Neural crest cell (in vitro differentiated cells): ENCODE results near the gene RACGAP1. TPM values are rescaled to one million over a fixed set of nuclear protein-coding genes. Genes with fewer than 3 reads are reported as not detected.

Experiments used
- DNase-seq: peaks from one replicate; pipeline ENCODE4 v3.0.0; 2021; ENCODE audit warnings: low read depth, mixed read lengths, low spot score
- H3K27ac Mint-ChIP-seq: one replicate; pipeline ENCODE4 v1.8.0; 2021; ENCODE audit warnings: mild to moderate bottlenecking, mixed read lengths; ENCODE audit not compliant: unreplicated experiment
- H3K27me3 Mint-ChIP-seq: 2 replicates; pipeline ENCODE4 v1.8.0; 2021; ENCODE audit warnings: low read depth, mild to moderate bottlenecking, mixed read lengths
- H3K36me3 Mint-ChIP-seq: 2 replicates; pipeline ENCODE4 v1.8.0; 2021; ENCODE audit warnings: low read depth, mild to moderate bottlenecking, mixed read lengths
- H3K4me1 Mint-ChIP-seq: 2 replicates; pipeline ENCODE4 v1.8.0; 2021; ENCODE audit warnings: mixed read lengths
- H3K4me3 Mint-ChIP-seq: one replicate; pipeline ENCODE4 v1.8.0; 2021; ENCODE audit warnings: mild to moderate bottlenecking, mixed read lengths
- H3K9me3 Mint-ChIP-seq: 2 replicates; pipeline ENCODE4 v1.8.0; 2021; ENCODE audit warnings: mixed read lengths
- total RNA-seq: library from RNA; stranded (reverse); gene quantifications from 2 replicates; pipeline ENCODE4 v1.2.1, GENCODE V29; 2021
- TF ChIP-seq, protein P1 (sequence below): fragments of 200-600 bp; sonication (generic); conservative IDR thresholded peaks from 2 replicates; pipeline ENCODE4 v1.5.0; 2021; ENCODE audit warnings: antibody characterized with exemption, mild to moderate bottlenecking

RACGAP1 gene
- total RNA-seq, 1 donor from 2014 or later, result 104 TPM

DNA sequence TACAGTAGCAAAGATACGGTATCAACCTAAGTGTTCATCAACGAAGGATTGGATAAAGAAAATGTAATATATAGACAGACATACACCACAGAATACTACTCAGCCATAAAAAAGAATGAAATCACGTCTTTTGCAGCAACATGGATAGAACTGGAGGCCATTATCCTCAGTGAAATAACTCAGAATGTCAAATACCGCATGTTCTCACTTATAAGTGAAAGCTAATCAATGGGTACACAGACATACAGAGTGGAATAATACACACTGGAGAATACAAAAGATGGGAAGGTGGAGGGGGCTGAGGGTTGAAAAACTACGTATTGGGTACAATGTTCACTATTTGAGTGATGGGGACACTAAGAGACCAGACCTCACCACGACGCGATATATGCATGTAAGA is 1.1 kb downstream of the RACGAP1 start:
- peaks cover 2% of the 10 kb centered on the region for H3K9me3 Mint-ChIP-seq
- H3K36me3 Mint-ChIP-seq, result peaks cover 2% of the 10 kb centered on the region

DNA sequence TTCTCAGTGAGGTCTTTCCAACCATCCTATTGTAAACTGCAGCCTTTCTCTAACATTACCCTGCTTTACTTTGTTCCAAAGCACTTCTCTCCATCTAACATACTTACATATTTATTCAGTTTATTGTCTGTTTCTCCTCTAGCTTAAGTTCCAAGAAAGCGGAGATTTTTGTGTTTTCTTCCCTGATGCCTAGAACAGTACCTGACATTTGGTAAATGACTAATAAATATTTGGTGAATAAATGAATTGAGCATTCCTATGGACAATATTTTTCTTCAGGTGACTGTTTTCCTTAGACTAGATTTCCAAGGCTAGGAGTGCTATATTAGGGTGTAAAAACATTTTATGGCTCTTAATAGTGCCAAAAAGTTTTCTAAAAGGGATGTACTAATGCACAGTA is 2.4 kb downstream of the RACGAP1 start:
- TF ChIP-seq, protein P1, sequence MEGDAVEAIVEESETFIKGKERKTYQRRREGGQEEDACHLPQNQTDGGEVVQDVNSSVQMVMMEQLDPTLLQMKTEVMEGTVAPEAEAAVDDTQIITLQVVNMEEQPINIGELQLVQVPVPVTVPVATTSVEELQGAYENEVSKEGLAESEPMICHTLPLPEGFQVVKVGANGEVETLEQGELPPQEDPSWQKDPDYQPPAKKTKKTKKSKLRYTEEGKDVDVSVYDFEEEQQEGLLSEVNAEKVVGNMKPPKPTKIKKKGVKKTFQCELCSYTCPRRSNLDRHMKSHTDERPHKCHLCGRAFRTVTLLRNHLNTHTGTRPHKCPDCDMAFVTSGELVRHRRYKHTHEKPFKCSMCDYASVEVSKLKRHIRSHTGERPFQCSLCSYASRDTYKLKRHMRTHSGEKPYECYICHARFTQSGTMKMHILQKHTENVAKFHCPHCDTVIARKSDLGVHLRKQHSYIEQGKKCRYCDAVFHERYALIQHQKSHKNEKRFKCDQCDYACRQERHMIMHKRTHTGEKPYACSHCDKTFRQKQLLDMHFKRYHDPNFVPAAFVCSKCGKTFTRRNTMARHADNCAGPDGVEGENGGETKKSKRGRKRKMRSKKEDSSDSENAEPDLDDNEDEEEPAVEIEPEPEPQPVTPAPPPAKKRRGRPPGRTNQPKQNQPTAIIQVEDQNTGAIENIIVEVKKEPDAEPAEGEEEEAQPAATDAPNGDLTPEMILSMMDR, result no peak
- Mint-ChIP-seq H3K27me3 (no peaks in the 10 kb centered on the region), H3K27ac (no peak overlapping the region), H3K4me3 (peak overlapping the region; percentile 97), H3K36me3 (peaks cover 2% of the 10 kb centered on the region), H3K4me1 (peaks cover 45% of the 10 kb centered on the region), H3K9me3 (peaks cover 2% of the 10 kb centered on the region)
- no peak for DNase-seq

More for the DNA sequence above, 1.1 kb downstream of the RACGAP1 start:
- no peak for DNase-seq
- Mint-ChIP-seq H3K4me3 (peak overlapping the region; percentile 97), H3K27ac (no peak overlapping the region), H3K4me1 (peaks cover 40% of the 10 kb centered on the region), H3K27me3 (no peaks in the 10 kb centered on the region)
- TF ChIP-seq, protein P1, result no peak

DNA sequence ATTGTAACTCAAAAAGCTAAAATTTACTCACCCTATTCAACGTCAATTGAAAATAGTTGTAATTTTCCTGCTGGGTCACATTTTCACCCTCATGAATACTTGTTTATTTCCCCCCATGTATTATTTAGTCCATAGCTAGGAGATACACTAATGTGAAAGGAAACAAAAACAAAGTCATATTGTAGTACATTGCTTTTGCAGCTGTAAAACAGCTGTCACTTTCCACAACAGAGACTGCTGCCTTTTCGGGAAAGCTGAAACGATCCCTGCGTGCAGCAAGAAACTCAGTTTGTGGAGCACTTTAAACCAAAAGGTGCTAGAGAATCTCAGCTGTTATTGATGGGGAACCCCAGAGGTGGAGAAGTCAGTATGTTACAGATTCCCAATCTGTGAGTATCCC is 4.3 kb downstream of the RACGAP1 start:
- peaks cover 2% of the 10 kb centered on the region for H3K36me3 Mint-ChIP-seq
- no peak for DNase-seq
- no peaks in the 10 kb centered on the region for H3K27me3 Mint-ChIP-seq
- peak overlapping the region; percentile 1 for H3K4me3 Mint-ChIP-seq
- peaks cover 49% of the 10 kb centered on the region for H3K4me1 Mint-ChIP-seq
- TF ChIP-seq, protein P1, result no peak
- no peak overlapping the region for H3K27ac Mint-ChIP-seq
- peaks cover 2% of the 10 kb centered on the region for H3K9me3 Mint-ChIP-seq

DNA sequence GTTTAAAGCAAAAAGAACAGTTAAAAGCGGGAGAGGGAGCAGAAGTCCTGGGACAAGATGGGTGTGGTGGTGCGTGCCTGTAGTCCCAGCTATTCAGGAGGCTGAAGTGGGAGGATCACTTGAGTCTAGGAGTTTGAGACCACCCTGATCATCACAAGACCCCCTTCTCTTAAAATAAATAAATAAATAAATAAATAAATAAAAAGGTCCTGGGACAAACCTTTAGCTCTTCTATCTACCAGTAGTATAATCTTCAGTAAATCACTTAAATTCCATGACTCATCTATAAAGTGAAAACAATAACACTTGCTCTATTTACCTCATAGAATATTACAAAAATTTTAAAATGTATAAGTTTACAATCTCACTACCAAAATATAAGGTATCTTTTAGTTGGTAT is 5.8 kb downstream of the RACGAP1 start:
- Mint-ChIP-seq H3K4me1 (peaks cover 41% of the 10 kb centered on the region), H3K36me3 (no peaks in the 10 kb centered on the region), H3K27me3 (no peaks in the 10 kb centered on the region), H3K27ac (no peak overlapping the region), H3K9me3 (no peaks in the 10 kb centered on the region), H3K4me3 (no peak overlapping the region)
- no peak for DNase-seq
- TF ChIP-seq, protein P1, result no peak

DNA sequence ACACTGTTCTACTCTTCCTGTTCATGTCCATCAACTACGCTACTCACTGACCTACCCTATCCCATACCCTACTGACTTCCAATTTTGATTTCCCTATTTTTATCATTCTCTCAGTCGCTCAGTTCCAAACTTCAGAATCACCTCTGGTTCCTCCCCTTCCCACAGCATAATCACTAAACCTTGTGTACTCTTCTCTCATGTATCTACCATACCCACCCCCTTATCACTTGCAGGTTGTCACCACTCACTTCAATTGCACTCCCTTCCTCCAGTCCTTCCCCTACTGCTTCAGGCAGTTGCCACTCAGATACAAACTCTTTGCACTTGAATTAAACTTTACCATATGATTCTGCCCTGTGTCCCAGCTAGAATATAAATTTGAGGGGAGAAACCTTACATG is 6.3 kb downstream of the RACGAP1 start:
- Mint-ChIP-seq H3K27me3 (no peaks in the 10 kb centered on the region), H3K27ac (no peak overlapping the region), H3K9me3 (no peaks in the 10 kb centered on the region), H3K4me3 (no peak overlapping the region), H3K4me1 (peaks cover 35% of the 10 kb centered on the region), H3K36me3 (no peaks in the 10 kb centered on the region)
- TF ChIP-seq, protein P1, result no peak
- no peak for DNase-seq

DNA sequence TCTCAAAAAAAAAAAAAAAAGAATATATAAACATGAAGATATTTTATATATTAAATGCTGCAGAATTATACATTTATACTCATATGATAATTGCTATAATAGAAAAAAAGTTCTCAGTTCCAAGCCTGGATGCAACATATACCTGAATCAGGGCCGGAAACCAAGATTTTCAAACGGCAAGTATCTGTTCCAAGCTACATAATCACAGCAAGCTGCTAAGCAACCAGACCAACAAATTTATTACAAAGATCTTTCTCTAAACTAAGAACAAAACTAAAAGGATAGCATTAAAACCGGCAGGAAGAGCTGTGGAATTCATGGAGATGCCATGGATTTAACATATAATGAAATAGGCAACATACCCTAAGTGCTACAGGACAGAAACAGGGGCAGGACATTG is 7.1 kb downstream of the RACGAP1 start:
- no peak for DNase-seq
- Mint-ChIP-seq H3K4me3 (no peak overlapping the region), H3K4me1 (peaks cover 32% of the 10 kb centered on the region), H3K36me3 (peaks cover 5% of the 10 kb centered on the region), H3K27ac (no peak overlapping the region), H3K27me3 (no peaks in the 10 kb centered on the region), H3K9me3 (no peaks in the 10 kb centered on the region)
- TF ChIP-seq, protein P1, result no peak
